Measurements from ENCODE around the gene CCL23.

The CCL23 gene

GRCh38 chr17:35972945-35973332, 44.8 kb downstream of the CCL23 start:
- TF ChIP-seq CTCF (conservative IDR thresholded peaks at IDR 0.05; ENCODE audit: low read length) = no peak
- no peak for DNase-seq (ENCODE audit: low read depth)
- no peak overlapping the region for H3K4me3 ChIP-seq (ENCODE audit: low read length)

- DNase-seq (ENCODE audit: low read depth) = no peak
- H3K4me3 ChIP-seq (ENCODE audit: low read length) = no peak overlapping the region
- TF ChIP-seq CTCF (conservative IDR thresholded peaks at IDR 0.05; ENCODE audit: low read length) = no peak
Measured at GRCh38 chr17:35972535-35972934, 45.2 kb downstream of the CCL23 start.

- H3K4me3 ChIP-seq (ENCODE audit: low read length) = no peak overlapping the region
- TF ChIP-seq CTCF (conservative IDR thresholded peaks at IDR 0.05; ENCODE audit: low read length) = no peak
- no peak for DNase-seq (ENCODE audit: low read depth)
Measured at GRCh38 chr17:35972066-35972465, 45.7 kb downstream of the CCL23 start.

GRCh38 chr17:35969558-35970380, 48.0 kb downstream of the CCL23 start:
- DNase-seq (ENCODE audit: low read depth) = peak; percentile 68

GRCh38 chr17:35968520-35969054, 49.2 kb downstream of the CCL23 start:
- TF ChIP-seq CTCF (conservative IDR thresholded peaks at IDR 0.05; ENCODE audit: low read length) = no peak
- H3K4me3 ChIP-seq (ENCODE audit: low read length) = no peak overlapping the region
- DNase-seq (ENCODE audit: low read depth) = no peak

More at GRCh38 chr17:35969558-35970380, 48.0 kb downstream of the CCL23 start:
- peak; percentile 81 for TF ChIP-seq CTCF (conservative IDR thresholded peaks at IDR 0.05; ENCODE audit: low read length)
- H3K4me3 ChIP-seq (ENCODE audit: low read length) = no peak overlapping the region

GRCh38 chr17:35965272-35965671, 52.5 kb downstream of the CCL23 start:
- no peak for TF ChIP-seq CTCF (conservative IDR thresholded peaks at IDR 0.05; ENCODE audit: low read length)
- DNase-seq (ENCODE audit: low read depth) = no peak

GRCh38 chr17:35963663-35964062, 54.1 kb downstream of the CCL23 start:
- DNase-seq (ENCODE audit: low read depth) = no peak
- no peak overlapping the region for H3K4me3 ChIP-seq (ENCODE audit: low read length)
- TF ChIP-seq CTCF (conservative IDR thresholded peaks at IDR 0.05; ENCODE audit: low read length) = no peak

More at GRCh38 chr17:35965272-35965671, 52.5 kb downstream of the CCL23 start:
- no peak overlapping the region for H3K4me3 ChIP-seq (ENCODE audit: low read length)

All from AG10803 (cell line).